ENCODE measurements around the gene COL6A3. TPM values are rescaled to one million over a fixed set of nuclear protein-coding genes. Genes with fewer than 3 reads are reported as not detected.

The COL6A3 gene
- polyA plus RNA-seq, 3 donors = not detected

DNA sequence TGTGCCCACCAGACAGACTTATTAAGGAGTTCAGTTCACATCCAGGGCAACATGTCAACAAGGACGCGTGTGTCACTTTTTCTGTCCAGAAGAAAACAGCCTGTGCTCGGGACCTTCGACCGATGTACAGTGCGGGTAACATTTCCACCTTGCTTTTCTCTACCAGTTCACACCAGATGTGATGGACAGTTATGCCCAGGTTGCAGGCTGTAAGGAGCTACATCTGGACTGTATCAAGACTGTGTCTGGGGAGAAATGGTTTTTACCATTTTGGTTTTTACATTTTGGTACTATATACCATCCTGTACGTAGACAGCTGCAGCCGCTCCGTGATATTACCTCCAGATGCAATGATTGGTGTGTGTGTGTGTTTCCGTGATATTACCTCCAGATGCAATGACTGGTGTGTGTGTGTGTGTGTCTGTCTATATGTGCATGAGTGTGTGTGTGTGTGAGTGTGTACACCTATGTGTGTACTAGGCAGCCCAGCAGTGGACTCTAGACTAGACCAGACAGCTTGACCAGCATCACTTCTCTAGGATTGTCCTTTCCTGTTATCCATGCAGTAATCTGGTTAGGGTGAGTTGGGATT is 118.0 kb downstream of the COL6A3 start:
- WGBS (ENCODE audit: insufficient coverage) = 95% methylated on average over 4 of the region's 10 CpGs
- Histone ChIP-seq H4K20me1 (ENCODE audit: insufficient read depth, low read length) (no peaks in the 10 kb centered on the region), H3K4me2 (replicated peaks; ENCODE audit: extremely low read depth, low read length, poor library complexity, severe bottlenecking) (no peak overlapping the region), H3K9ac (ENCODE audit: insufficient read depth, low read length, poor library complexity, severe bottlenecking) (no peak overlapping the region), H3K36me3 (replicated peaks in 1 of 2; ENCODE audit: control insufficient read depth in 1 of 2, insufficient read depth in 2 of 2, low read length in 2 of 2) (no peaks in the 10 kb centered on the region), H3K4me1 (ENCODE audit: control insufficient read depth in 1 of 2, insufficient read depth in 2 of 2, low read length in 2 of 2) (peaks cover 8 to 12% of the 10 kb centered on the region in 2 donors), H3K79me2 (ENCODE audit: insufficient read depth, low read length) (no peaks in the 10 kb centered on the region), H3K9me3 (replicated peaks in 1 of 2; ENCODE audit: control insufficient read depth in 1 of 2, insufficient read depth in 1 of 2, low read length in 2 of 2) (no peaks in the 10 kb centered on the region), H3K27ac (ENCODE audit: low read depth in 1 of 2, low read length in 2 of 2) (no peak overlapping the region), H2AFZ (ENCODE audit: insufficient read depth, low read depth, low read length, poor library complexity, severe bottlenecking) (no peak overlapping the region), H3K27me3 (ENCODE audit: control insufficient read depth in 2 of 2, insufficient read depth in 2 of 2, low read length in 2 of 2) (peaks cover 3% of the 10 kb centered on the region in 2 donors), H3K4me3 (replicated peaks in 1 of 3; ENCODE audit: low read depth in 2 of 3, low read length in 3 of 3) (no peak overlapping the region)
- Mint-ChIP-seq H3K27me3 (ENCODE audit: low read depth in 3 of 3) (peaks cover 5 to 11% (median 10%) of the 10 kb centered on the region in 3 donors), H3K4me3 (no peak overlapping the region), H3K9me3 (peaks cover 0 to 6% (median 0%) of the 10 kb centered on the region in 7 donors), H3K27ac (no peak overlapping the region), H3K4me1 (peaks cover 9% of the 10 kb centered on the region), H3K36me3 (no peaks in the 10 kb centered on the region)
- intact Hi-C loops (cut with micrococcal nuclease) = no loop called here
- no peak for DNase-seq
- TF ChIP-seq, protein P1, sequence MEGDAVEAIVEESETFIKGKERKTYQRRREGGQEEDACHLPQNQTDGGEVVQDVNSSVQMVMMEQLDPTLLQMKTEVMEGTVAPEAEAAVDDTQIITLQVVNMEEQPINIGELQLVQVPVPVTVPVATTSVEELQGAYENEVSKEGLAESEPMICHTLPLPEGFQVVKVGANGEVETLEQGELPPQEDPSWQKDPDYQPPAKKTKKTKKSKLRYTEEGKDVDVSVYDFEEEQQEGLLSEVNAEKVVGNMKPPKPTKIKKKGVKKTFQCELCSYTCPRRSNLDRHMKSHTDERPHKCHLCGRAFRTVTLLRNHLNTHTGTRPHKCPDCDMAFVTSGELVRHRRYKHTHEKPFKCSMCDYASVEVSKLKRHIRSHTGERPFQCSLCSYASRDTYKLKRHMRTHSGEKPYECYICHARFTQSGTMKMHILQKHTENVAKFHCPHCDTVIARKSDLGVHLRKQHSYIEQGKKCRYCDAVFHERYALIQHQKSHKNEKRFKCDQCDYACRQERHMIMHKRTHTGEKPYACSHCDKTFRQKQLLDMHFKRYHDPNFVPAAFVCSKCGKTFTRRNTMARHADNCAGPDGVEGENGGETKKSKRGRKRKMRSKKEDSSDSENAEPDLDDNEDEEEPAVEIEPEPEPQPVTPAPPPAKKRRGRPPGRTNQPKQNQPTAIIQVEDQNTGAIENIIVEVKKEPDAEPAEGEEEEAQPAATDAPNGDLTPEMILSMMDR (IDR thresholded peaks at IDR 0.05) = no peak

DNA sequence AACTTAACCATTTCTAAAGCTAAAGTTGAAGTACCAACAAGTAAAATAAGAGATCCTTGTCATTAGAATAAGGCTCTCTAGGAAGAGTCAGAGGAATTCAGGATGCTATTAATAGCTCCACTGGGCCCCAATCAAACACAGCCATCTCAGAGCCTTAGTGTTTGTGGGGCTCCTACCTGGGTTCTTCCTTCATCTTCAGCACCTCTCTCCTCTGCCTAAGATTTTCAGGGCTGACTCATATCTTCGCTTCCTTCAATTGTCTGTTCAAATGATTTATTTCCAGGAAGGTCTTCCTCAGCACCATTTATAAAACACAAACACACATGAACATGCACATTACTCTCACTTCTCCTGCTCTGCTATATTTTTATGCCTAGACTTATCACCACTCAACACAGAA is 119.5 kb downstream of the COL6A3 start:
- whole genome bisulfite sequencing (ENCODE audit: insufficient coverage) = 86% methylated on average over 1 of the region's 1 CpG
- no peak overlapping the region for H3K27ac ChIP-seq (ENCODE audit: low read depth in 1 of 2, low read length in 2 of 2)
- intact Hi-C loops (cut with micrococcal nuclease) = no loop called here
- no peak overlapping the region for H2AFZ ChIP-seq (ENCODE audit: insufficient read depth, low read depth, low read length, poor library complexity, severe bottlenecking)
- peaks cover 16% of the 10 kb centered on the region for H3K4me1 Mint-ChIP-seq
- H3K79me2 ChIP-seq (ENCODE audit: insufficient read depth, low read length) = no peaks in the 10 kb centered on the region
- H3K36me3 ChIP-seq (replicated peaks in 1 of 2; ENCODE audit: control insufficient read depth in 1 of 2, insufficient read depth in 2 of 2, low read length in 2 of 2) = no peaks in the 10 kb centered on the region
- no peak overlapping the region for H3K27ac Mint-ChIP-seq
- no peak overlapping the region for H3K9ac ChIP-seq (ENCODE audit: insufficient read depth, low read length, poor library complexity, severe bottlenecking)
- TF ChIP-seq, protein P1 (IDR thresholded peaks at IDR 0.05) = no peak
- no peaks in the 10 kb centered on the region for H3K9me3 ChIP-seq (replicated peaks in 1 of 2; ENCODE audit: control insufficient read depth in 1 of 2, insufficient read depth in 1 of 2, low read length in 2 of 2)
- peaks cover 11 to 19% (median 14%) of the 10 kb centered on the region in 3 donors for H3K27me3 Mint-ChIP-seq (ENCODE audit: low read depth in 3 of 3)
- no peak for DNase-seq
- H3K4me3 Mint-ChIP-seq = no peak overlapping the region
- H4K20me1 ChIP-seq (ENCODE audit: insufficient read depth, low read length) = no peaks in the 10 kb centered on the region
- H3K4me1 ChIP-seq (ENCODE audit: control insufficient read depth in 1 of 2, insufficient read depth in 2 of 2, low read length in 2 of 2) = peaks cover 11 to 15% of the 10 kb centered on the region in 2 donors
- H3K4me2 ChIP-seq (replicated peaks; ENCODE audit: extremely low read depth, low read length, poor library complexity, severe bottlenecking) = no peak overlapping the region
- no peaks in the 10 kb centered on the region for H3K36me3 Mint-ChIP-seq
- peaks cover 0 to 5% (median 0%) of the 10 kb centered on the region in 7 donors for H3K9me3 Mint-ChIP-seq
- peaks cover 5 to 17% of the 10 kb centered on the region in 2 donors for H3K27me3 ChIP-seq (ENCODE audit: control insufficient read depth in 2 of 2, insufficient read depth in 2 of 2, low read length in 2 of 2)
- no peak overlapping the region for H3K4me3 ChIP-seq (replicated peaks in 1 of 3; ENCODE audit: low read depth in 2 of 3, low read length in 3 of 3)

Data from CD14-positive monocyte (primary cell).